CD4-positive, alpha-beta memory T cell (primary cell): ENCODE measurements around the gene PROB1. TPM values are rescaled to one million over a fixed set of nuclear protein-coding genes. Genes with fewer than 3 reads are reported as not detected.
A peak's percentile ranks its signal among the peaks of the same experiment; 100 is the strongest.

Experiments
- CTCF ChIA-PET: fragments of 350-600 bp; sonication (Branson Sonifier 250); formaldehyde crosslinking; loops from one replicate; lab custom pipeline; 2021; ENCODE audit warnings: inconsistent platforms; ENCODE audit not compliant: partially characterized antibody; lab: Charles Lee
- POLR2A ChIA-PET: fragments of 350-600 bp; sonication (Branson Sonifier 250); formaldehyde crosslinking; loops from one replicate; lab custom pipeline; 2021; ENCODE audit not compliant: partially characterized antibody; lab: Charles Lee
- DNase-seq, 5 donors: peaks; one replicate each; pipeline versions ENCODE4 v3.0.0 to v3.0.0-alpha.2; 2020 to 2022; ENCODE audit warnings: mixed read lengths in 1 of 5
- H3K27ac ChIP-seq: one replicate; pipeline ENCODE4 v1.7.0; 2013; ENCODE audit warnings: low read depth, low read length
- H3K27me3 ChIP-seq: 2 replicates; pipeline ENCODE4 v1.7.0; 2013; ENCODE audit warnings: mild to moderate bottlenecking, low read length, moderate library complexity; ENCODE audit not compliant: insufficient read depth
- H3K36me3 ChIP-seq: 2 replicates; pipeline ENCODE4 v1.7.0; 2013; ENCODE audit warnings: mild to moderate bottlenecking, low read length, moderate library complexity; ENCODE audit not compliant: insufficient read depth
- H3K4me1 ChIP-seq: 2 replicates; pipeline ENCODE4 v1.7.0; 2013; ENCODE audit warnings: mild to moderate bottlenecking, low read length, moderate library complexity; ENCODE audit not compliant: insufficient read depth
- H3K4me3 ChIP-seq, 2 donors: one replicate each; pipeline ENCODE4 v1.7.0; 2013; ENCODE audit warnings: low read length in 2 of 2, mild to moderate bottlenecking in 1 of 2
- H3K9me3 ChIP-seq, 2 donors: one replicate each; pipeline ENCODE4 v1.7.0; 2013; ENCODE audit warnings: low read length in 2 of 2, control low read depth in 1 of 2; ENCODE audit not compliant: control insufficient read depth in 1 of 2
- H3K27ac Mint-ChIP-seq, 7 donors: one replicate each; pipeline ENCODE4 v1.8.0; 2020 to 2021; ENCODE audit warnings: mixed read lengths in 7 of 7, mild to moderate bottlenecking in 6 of 7, inconsistent platforms in 3 of 7, moderate library complexity in 3 of 7
- H3K27me3 Mint-ChIP-seq, 2 donors: one replicate each; pipeline ENCODE4 v1.8.0; 2020 to 2021; ENCODE audit warnings: mixed read lengths in 2 of 2
- H3K36me3 Mint-ChIP-seq, 2 donors: one replicate each; pipeline ENCODE4 v1.8.0; 2020 to 2021; ENCODE audit warnings: mixed read lengths in 2 of 2, inconsistent platforms in 1 of 2, mild to moderate bottlenecking in 1 of 2
- H3K4me1 Mint-ChIP-seq, 4 donors: one replicate each; pipeline ENCODE4 v1.8.0; 2020 to 2021; ENCODE audit warnings: mixed read lengths in 4 of 4, mild to moderate bottlenecking in 1 of 4
- H3K4me3 Mint-ChIP-seq, 8 donors: one replicate each; pipeline ENCODE4 v1.8.0; 2020 to 2021; ENCODE audit warnings: mixed read lengths in 8 of 8, mild to moderate bottlenecking in 7 of 8, moderate library complexity in 6 of 8, inconsistent platforms in 3 of 8
- H3K9me3 Mint-ChIP-seq, 8 donors: one replicate each; pipeline ENCODE4 v1.8.0; 2020 to 2021; ENCODE audit warnings: mixed read lengths in 8 of 8, mild to moderate bottlenecking in 5 of 8, inconsistent platforms in 3 of 8, moderate library complexity in 1 of 8
- intact Hi-C: fragments of 100-400 bp; cut with micrococcal nuclease; formaldehyde crosslinking; loops from one replicate; pipeline ENCODE4 v1.15.1; 2023
- polyA plus RNA-seq, 2 donors: library from polyadenylated mRNA; unstranded; fragments of 300-500 nt; fragmentation: Illumina TruSeq; gene quantifications; one replicate each; pipeline ENCODE4 v1.2.3, GENCODE V29; 2021
- total RNA-seq, 2 experiments: library from RNA; stranded (reverse); gene quantifications; one replicate each; pipeline ENCODE4 v1.2.3, GENCODE V29; 2021

PROB1 gene
- total and polyA plus RNA-seq, 4 experiments from 2014 or later: 0.11 to 1.3 (median 0.70) TPM

DNA sequence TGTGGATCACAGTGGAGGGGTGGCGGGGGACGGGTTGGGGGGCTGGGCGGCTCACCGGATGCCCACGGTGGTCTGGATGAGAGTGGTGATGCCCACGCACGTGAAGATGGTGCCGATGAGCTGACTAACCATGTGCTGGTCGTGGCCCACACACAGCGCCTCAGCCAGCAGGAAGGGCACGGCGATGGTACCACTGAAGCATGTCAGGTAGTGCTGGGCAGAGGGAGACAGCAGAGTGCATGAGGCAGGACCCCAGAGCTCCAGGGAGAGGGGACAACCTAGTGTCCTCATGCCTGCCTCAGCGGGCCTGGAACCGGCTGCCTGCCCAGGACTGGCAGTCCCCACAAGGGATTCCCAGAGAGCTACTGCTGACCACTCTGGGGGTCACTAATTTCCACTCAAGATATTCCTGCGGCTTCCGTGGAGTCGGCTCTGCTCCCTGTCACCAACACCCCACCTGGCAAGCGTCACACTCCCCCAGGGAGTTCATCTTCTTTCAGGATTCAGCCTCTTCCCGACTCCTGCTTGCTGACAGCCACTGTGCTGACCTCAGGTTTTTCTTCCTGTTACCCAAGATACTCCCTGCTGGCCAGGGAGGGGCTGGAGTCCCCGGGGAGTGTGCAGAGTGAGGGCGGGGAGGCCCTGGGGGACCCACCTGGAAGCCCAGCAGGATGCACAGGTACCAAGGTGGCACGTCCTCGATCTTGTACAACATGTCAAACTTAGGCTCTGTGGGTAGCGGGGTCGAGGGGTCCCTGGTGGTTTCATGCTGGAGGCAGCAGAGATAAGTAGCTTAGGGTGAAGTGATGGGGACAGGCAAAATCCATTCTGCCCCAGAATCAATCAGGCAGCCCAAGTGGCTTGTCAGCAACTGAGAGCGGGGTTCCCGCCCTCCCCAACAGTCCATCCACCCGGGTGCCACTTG, 12.8 kb downstream of the PROB1 start:
- no peak overlapping the region for H3K27ac Mint-ChIP-seq
- H3K4me3 ChIP-seq: no peak overlapping the region
- POLR2A ChIA-PET: no interaction called here
- no peaks in the 10 kb centered on the region for H3K27me3 Mint-ChIP-seq
- CTCF ChIA-PET: interaction anchor here (1.8 kb wide), 1 partner anchor 13 kb away, joined by 4 read pairs; no protein-coding TSS in a partner anchor
- H3K36me3 Mint-ChIP-seq: peaks cover 0 to 2% of the 10 kb centered on the region in 2 donors
- no peak for DNase-seq
- H3K4me1 ChIP-seq: peaks cover 20% of the 10 kb centered on the region
- H3K9me3 ChIP-seq: no peaks in the 10 kb centered on the region
- H3K4me1 Mint-ChIP-seq: peaks cover 19 to 28% (median 22%) of the 10 kb centered on the region in 4 donors
- intact Hi-C loops: no loop called here
- H3K27me3 ChIP-seq: no peaks in the 10 kb centered on the region
- H3K9me3 Mint-ChIP-seq: no peaks in the 10 kb centered on the region
- no peak overlapping the region for H3K27ac ChIP-seq
- H3K36me3 ChIP-seq: no peaks in the 10 kb centered on the region
- no peak overlapping the region for H3K4me3 Mint-ChIP-seq

GRCh38 chr5:139379626-139380449, 15.1 kb downstream of the PROB1 start:
- ChIA-PET CTCF (no interaction called here), POLR2A (no interaction called here)
- no peaks in the 10 kb centered on the region for H3K27me3 Mint-ChIP-seq
- H3K4me3 Mint-ChIP-seq: no peak overlapping the region
- H3K27ac ChIP-seq: no peak overlapping the region
- DNase-seq: no peak
- H3K36me3 ChIP-seq: no peaks in the 10 kb centered on the region
- peaks cover 3 to 4% of the 10 kb centered on the region in 2 donors for H3K36me3 Mint-ChIP-seq
- peaks cover 5 to 11% (median 7%) of the 10 kb centered on the region in 4 donors for H3K4me1 Mint-ChIP-seq
- peak overlapping the region in 2 of 7 donors; percentile 34 to 63 for H3K27ac Mint-ChIP-seq
- no peaks in the 10 kb centered on the region for H3K9me3 ChIP-seq
- peaks cover 9% of the 10 kb centered on the region for H3K4me1 ChIP-seq
- no peak overlapping the region for H3K4me3 ChIP-seq
- no peaks in the 10 kb centered on the region for H3K9me3 Mint-ChIP-seq
- H3K27me3 ChIP-seq: no peaks in the 10 kb centered on the region
- intact Hi-C loops: no loop called here

DNA sequence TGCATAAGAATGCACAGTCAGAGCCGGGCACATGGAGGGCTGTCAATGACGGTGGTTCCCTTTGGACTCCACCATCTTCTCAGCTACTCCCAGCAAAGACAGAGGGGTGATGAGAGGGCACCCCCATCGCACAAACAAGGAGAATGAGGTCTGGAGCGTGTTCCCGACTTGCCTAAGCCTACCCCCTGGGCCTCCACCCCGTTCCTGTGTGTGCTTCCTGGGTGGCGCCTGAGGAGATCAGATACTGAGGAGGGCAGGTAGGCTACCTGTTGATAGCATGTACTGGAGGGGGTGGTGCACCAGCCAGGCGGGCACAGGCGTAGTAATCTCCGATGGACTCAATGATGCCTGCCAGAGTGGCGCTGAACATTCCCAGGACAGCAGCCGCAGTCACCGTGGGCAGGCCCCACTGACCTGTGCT, 16.0 kb downstream of the PROB1 start:
- Histone ChIP-seq H3K36me3 (no peaks in the 10 kb centered on the region), H3K27ac (no peak overlapping the region), H3K4me1 (no peaks in the 10 kb centered on the region), H3K9me3 (no peaks in the 10 kb centered on the region), H3K27me3 (no peaks in the 10 kb centered on the region), H3K4me3 (no peak overlapping the region)
- DNase-seq: no peak
- intact Hi-C loops: no loop called here
- H3K36me3 Mint-ChIP-seq: peaks cover 2 to 6% of the 10 kb centered on the region in 2 donors
- peaks cover 0 to 4% (median under 1%) of the 10 kb centered on the region in 4 donors for H3K4me1 Mint-ChIP-seq
- H3K27me3 Mint-ChIP-seq: no peaks in the 10 kb centered on the region
- H3K9me3 Mint-ChIP-seq: no peaks in the 10 kb centered on the region
- H3K27ac Mint-ChIP-seq: peak overlapping the region in 2 of 7 donors; percentile 52 to 69
- POLR2A ChIA-PET: no interaction called here
- no peak overlapping the region for H3K4me3 Mint-ChIP-seq
- CTCF ChIA-PET: no interaction called here

DNA sequence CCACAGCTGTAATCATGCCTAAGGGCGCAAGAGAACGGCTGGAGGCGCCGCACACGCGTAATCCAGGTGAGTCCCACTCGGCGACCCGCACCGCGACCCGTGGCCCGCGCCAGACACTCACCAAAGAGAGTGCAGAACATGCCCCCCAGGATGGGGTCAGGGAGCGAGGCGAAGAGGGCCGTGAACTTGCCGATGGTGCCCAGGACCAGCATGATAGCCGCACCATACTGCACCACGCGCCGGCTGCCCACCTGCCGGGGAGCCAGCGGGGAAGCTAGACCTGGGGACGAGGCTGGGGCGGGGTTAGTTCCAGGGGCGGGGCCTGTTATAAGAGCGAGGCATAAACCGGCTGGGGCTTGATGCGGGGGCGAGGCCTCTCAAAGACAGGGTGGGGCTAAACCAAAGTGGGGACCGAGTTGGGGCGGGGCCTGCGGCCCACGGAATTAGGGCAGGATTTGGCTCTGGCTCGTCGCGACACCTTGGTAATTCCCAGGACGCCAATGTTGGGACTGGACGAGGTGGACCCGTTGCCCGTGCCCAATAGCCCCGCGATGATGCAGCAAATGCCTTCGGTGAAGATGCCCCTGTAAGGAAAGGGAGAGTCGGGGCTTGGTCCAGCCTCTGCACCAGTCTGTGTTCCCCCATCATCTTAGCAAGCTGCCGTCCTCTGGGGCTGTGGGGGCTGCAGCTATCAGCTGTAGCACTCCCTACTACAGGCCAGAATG, 16.6 kb downstream of the PROB1 start:
- no peaks in the 10 kb centered on the region for H3K36me3 ChIP-seq
- no peak for DNase-seq
- H3K27ac ChIP-seq: no peak overlapping the region
- no peak overlapping the region for H3K4me3 Mint-ChIP-seq
- H3K9me3 ChIP-seq: no peaks in the 10 kb centered on the region
- H3K4me3 ChIP-seq: no peak overlapping the region
- no peak overlapping the region for H3K27ac Mint-ChIP-seq
- POLR2A ChIA-PET: no interaction called here
- H3K4me1 ChIP-seq: no peaks in the 10 kb centered on the region
- peaks cover 5 to 12% of the 10 kb centered on the region in 2 donors for H3K36me3 Mint-ChIP-seq
- no peaks in the 10 kb centered on the region for H3K27me3 Mint-ChIP-seq
- H3K9me3 Mint-ChIP-seq: no peaks in the 10 kb centered on the region
- H3K4me1 Mint-ChIP-seq: peaks cover 0 to 6% (median under 1%) of the 10 kb centered on the region in 4 donors
- no peaks in the 10 kb centered on the region for H3K27me3 ChIP-seq
- intact Hi-C loops: no loop called here
- CTCF ChIA-PET: no interaction called here

DNA sequence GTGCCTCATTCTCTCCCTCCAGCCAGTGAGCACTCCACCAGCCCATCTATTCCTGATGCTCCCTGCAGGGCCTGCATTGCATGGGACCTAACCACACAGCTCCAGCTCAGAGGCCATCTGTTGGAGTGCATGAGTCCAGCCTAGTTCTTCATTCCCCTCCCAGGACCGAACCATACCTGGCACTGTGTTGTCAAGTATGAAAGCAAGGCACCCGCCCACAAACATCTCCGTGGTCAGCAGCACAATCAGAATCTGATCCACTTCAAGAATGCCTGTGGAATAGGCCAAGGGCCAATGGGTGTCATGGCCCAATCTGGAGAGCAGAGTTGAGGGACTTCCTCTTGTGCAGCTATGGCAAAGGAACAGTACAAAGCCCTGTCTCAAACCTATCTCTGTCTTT, 17.7 kb downstream of the PROB1 start:
- Histone ChIP-seq H3K36me3 (peaks cover under 1% of the 10 kb centered on the region), H3K4me3 (no peak overlapping the region), H3K9me3 (no peaks in the 10 kb centered on the region), H3K4me1 (no peaks in the 10 kb centered on the region), H3K27ac (no peak overlapping the region), H3K27me3 (no peaks in the 10 kb centered on the region)
- CTCF ChIA-PET: no interaction called here
- intact Hi-C loops: no loop called here
- no peak overlapping the region for H3K4me3 Mint-ChIP-seq
- no peaks in the 10 kb centered on the region for H3K9me3 Mint-ChIP-seq
- peaks cover 10 to 13% of the 10 kb centered on the region in 2 donors for H3K36me3 Mint-ChIP-seq
- H3K27ac Mint-ChIP-seq: peak overlapping the region in 1 of 7 donors; percentile 50
- no peak for DNase-seq
- H3K4me1 Mint-ChIP-seq: peaks cover 0 to 6% (median under 1%) of the 10 kb centered on the region in 4 donors
- no peaks in the 10 kb centered on the region for H3K27me3 Mint-ChIP-seq
- POLR2A ChIA-PET: interaction anchor here (1.7 kb wide), 1 partner anchor 13 kb away, joined by 4 read pairs; no protein-coding TSS in a partner anchor

GRCh38 chr5:139376364-139376763, 18.5 kb downstream of the PROB1 start:
- Histone ChIP-seq H3K36me3 (peaks cover 9% of the 10 kb centered on the region), H3K4me1 (no peaks in the 10 kb centered on the region), H3K9me3 (no peaks in the 10 kb centered on the region), H3K27me3 (no peaks in the 10 kb centered on the region), H3K4me3 (no peak overlapping the region), H3K27ac (no peak overlapping the region)
- no peaks in the 10 kb centered on the region for H3K27me3 Mint-ChIP-seq
- DNase-seq: no peak
- H3K4me3 Mint-ChIP-seq: no peak overlapping the region
- CTCF ChIA-PET: no interaction called here
- intact Hi-C loops: no loop called here
- no peak overlapping the region for H3K27ac Mint-ChIP-seq
- no peaks in the 10 kb centered on the region for H3K9me3 Mint-ChIP-seq
- H3K36me3 Mint-ChIP-seq: peaks cover 18 to 19% of the 10 kb centered on the region in 2 donors
- H3K4me1 Mint-ChIP-seq: peaks cover 0 to 6% (median under 1%) of the 10 kb centered on the region in 4 donors
- POLR2A ChIA-PET: interaction anchor here (1.7 kb wide), 1 partner anchor 14 kb away, joined by 4 read pairs; no protein-coding TSS in a partner anchor
